ENCODE data around the gene PTPRN.

Gene PTPRN

DNA sequence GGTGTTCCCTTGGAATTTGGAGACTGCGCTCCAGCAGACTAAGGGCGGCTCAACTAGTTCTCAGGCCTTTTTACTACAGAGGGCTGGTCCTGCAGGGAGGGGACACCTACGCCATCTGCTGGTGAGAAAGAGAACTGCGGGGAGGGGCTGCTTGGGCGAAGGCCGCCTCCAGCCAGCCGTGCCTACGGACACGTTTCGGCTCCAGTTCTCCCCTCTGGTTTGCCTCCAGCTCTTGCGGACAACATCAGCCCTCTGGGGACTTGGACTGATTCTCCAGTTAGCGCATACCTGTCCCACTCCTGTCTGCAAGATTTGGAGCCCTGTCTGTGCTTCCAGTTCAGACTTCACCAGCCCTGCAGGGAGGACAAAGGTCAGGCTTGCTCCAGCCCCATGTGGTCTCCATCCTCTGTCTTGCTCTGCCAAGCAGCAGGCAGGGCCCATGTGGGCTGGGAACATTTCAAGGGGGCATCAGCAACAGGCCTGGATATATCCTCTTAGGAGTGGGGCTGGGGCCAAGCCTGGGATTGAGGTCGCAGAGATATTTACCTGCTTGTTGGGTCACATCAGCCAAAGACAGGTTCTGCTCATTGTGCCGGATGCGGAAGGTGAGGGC lies 10.3 kb downstream of the PTPRN start:
- TF ChIP-seq, protein P1, sequence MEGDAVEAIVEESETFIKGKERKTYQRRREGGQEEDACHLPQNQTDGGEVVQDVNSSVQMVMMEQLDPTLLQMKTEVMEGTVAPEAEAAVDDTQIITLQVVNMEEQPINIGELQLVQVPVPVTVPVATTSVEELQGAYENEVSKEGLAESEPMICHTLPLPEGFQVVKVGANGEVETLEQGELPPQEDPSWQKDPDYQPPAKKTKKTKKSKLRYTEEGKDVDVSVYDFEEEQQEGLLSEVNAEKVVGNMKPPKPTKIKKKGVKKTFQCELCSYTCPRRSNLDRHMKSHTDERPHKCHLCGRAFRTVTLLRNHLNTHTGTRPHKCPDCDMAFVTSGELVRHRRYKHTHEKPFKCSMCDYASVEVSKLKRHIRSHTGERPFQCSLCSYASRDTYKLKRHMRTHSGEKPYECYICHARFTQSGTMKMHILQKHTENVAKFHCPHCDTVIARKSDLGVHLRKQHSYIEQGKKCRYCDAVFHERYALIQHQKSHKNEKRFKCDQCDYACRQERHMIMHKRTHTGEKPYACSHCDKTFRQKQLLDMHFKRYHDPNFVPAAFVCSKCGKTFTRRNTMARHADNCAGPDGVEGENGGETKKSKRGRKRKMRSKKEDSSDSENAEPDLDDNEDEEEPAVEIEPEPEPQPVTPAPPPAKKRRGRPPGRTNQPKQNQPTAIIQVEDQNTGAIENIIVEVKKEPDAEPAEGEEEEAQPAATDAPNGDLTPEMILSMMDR (IDR thresholded peaks at IDR 0.05), result peak; percentile 97
- no peaks in the 10 kb centered on the region for H3K9me3 ChIP-seq
- H3K27ac ChIP-seq, result no peak overlapping the region
- H3K36me3 ChIP-seq, result no peaks in the 10 kb centered on the region
- H3K4me1 ChIP-seq (ENCODE audit: control insufficient read depth in 1 of 2, insufficient read depth in 1 of 2, low read depth in 1 of 2, low read length in 1 of 2), result peaks cover 11 to 16% of the 10 kb centered on the region in 2 experiments
- no peak overlapping the region for H3K4me3 ChIP-seq (ENCODE audit: low read depth in 1 of 2, low read length in 1 of 2)
- peaks cover 96% of the 10 kb centered on the region for H3K27me3 ChIP-seq

DNA sequence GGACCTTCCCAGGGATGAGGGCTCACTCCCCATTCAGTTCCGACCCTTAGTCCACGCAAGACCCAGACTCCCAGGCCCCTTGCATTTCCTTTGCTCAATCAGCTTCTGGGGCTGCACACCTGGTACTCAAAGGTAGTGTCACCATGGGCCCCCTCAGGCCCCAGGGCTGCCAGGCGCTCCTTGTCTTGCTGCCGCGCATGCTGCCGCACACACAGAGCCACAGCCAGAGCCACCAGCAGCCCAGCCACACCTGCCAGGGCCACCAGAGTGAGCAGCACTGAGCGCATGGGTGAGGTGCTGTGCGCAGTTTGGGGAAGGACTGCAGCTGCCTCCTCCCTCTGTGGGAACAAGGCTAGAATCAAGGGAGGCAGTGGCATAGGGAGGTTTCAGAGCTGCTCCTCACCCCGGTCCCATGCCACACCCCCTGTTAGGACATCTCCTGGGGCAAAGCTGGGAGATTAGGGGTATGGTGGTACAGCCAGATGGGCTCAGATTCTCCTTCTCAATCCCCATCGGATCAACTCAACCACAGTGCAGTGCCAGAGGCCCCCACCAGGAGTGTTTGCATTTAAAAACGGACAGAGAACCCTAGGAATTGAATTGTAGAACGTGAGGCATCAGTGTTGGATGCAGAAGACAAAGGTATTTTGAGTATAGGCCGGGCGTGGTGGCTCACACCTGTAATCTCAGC lies 11.3 kb downstream of the PTPRN start:
- TF ChIP-seq, protein P1 (IDR thresholded peaks at IDR 0.05), result no peak
- Histone ChIP-seq H3K27me3 (peaks cover 96% of the 10 kb centered on the region), H3K36me3 (no peaks in the 10 kb centered on the region), H3K4me3 (ENCODE audit: low read depth in 1 of 2, low read length in 1 of 2) (no peak overlapping the region), H3K4me1 (ENCODE audit: control insufficient read depth in 1 of 2, insufficient read depth in 1 of 2, low read depth in 1 of 2, low read length in 1 of 2) (peaks cover 11 to 16% of the 10 kb centered on the region in 2 experiments), H3K9me3 (no peaks in the 10 kb centered on the region), H3K27ac (no peak overlapping the region)

DNA sequence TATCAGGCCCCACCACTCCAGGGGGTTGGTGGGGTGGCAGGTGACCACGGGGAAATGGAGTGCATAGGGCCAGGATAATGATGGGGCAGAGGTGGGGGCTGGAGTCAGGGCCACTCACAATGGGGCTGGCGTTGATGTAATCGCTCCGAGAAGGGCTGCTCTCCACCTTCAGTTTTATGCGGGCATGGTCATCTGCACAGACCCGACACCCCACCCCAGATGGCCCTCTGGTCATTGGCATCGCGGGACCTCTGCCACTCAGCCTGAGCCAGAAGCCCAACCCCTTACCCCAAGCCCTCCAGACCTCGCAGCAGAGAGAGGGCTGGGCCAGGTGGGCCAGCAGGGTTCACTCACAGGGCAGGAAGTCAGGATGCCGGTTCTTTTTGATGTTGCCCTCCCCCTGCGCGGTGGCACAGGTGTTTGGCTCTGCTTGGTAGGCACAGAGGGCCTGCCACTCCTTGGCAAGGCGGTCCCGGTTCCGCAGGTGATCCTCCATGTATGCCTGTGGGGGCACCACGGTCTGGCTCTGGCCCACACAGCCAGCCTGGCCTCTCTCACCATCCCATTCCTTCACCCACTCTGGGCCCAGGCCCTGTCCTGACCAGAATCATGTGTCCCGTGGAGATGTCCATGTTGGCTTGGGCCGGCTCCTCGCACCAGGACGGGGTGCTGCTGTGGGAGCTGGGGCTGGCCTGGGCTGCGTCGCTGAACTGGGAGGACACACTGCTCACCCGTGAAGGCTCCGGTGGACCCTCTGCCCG lies 12.4 kb downstream of the PTPRN start:
- TF ChIP-seq, protein P1 (IDR thresholded peaks at IDR 0.05), result no peak
- peaks cover 11 to 16% of the 10 kb centered on the region in 2 experiments for H3K4me1 ChIP-seq (ENCODE audit: control insufficient read depth in 1 of 2, insufficient read depth in 1 of 2, low read depth in 1 of 2, low read length in 1 of 2)
- H3K27me3 ChIP-seq, result peaks cover 96% of the 10 kb centered on the region
- no peaks in the 10 kb centered on the region for H3K36me3 ChIP-seq
- no peak overlapping the region for H3K27ac ChIP-seq
- H3K4me3 ChIP-seq (ENCODE audit: low read depth in 1 of 2, low read length in 1 of 2), result no peak overlapping the region
- no peaks in the 10 kb centered on the region for H3K9me3 ChIP-seq

DNA sequence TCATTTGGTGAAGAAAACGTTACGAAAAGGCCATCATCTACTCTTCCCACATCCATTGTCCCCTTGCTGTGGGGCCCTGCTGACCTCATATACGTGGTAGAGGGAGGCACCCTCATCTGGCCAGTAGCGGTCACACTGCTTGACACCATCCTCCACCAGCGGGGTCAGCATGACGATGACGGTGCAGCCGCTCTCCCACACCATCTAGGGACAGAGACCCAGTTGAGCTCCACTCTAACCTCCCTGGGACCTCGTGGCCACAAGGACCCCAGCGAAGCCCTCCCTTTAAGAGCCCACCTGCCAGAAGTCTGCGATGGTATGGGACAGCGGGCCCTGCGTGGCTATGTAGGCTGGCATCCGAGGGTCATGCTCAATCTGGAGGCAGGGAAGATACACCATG lies 13.1 kb downstream of the PTPRN start:
- Histone ChIP-seq H3K4me1 (ENCODE audit: control insufficient read depth in 1 of 2, insufficient read depth in 1 of 2, low read depth in 1 of 2, low read length in 1 of 2) (peaks cover 11 to 16% of the 10 kb centered on the region in 2 experiments), H3K27ac (no peak overlapping the region), H3K27me3 (peaks cover 96% of the 10 kb centered on the region), H3K4me3 (ENCODE audit: low read depth in 1 of 2, low read length in 1 of 2) (no peak overlapping the region), H3K36me3 (no peaks in the 10 kb centered on the region), H3K9me3 (no peaks in the 10 kb centered on the region)
- TF ChIP-seq, protein P1 (IDR thresholded peaks at IDR 0.05), result no peak

DNA sequence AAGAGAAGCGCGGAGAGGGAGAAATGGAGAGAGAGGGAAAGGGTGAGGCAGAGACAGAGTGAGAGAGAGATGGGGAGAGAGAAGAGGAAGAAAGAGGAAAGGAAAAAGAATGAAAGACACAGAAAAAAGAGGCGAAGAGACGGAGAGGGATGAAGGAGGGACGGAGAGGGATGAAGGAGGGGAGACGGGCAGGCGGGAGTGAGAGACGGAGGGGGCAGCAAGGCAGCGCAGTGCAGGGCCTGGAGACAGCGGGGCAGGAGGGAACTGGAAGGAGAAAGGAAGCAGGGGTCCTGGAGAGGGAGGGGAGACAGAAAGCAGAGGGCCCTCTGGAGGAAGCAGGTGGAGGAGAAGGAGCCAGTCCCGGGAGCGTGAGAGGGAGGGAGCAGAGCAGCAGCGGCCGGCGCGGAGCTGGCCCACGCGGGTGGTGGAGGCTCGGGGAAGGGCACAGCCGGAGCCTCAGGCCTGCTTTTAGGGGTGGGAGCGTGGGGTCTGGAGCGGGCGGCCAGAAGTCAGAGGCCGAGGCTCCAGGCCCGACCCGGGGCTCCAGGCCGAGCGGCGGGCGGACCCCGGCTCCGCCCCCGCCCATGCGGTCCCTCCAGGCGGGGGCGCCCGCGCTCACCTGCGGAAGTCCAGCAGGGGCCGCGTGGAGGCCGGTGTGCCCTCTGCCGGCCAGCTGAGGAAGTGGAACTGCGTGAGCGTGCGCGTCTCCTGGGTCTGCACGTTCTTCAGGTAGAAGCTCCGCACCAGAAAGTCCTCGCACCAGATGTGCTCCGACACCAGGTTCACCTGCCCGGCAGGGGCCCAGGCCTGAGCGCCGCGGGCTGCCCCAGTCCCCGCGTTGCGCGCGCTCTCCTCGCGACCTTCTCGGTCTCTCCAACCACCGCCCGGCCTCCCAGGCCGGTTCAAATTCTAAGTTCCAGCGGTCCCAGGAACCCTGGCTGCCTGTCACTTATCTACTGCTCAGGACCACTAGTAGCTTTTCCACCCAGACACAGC lies 14.5 kb downstream of the PTPRN start:
- H3K27me3 ChIP-seq, result peaks cover 94% of the 10 kb centered on the region
- peaks cover 11 to 16% of the 10 kb centered on the region in 2 experiments for H3K4me1 ChIP-seq (ENCODE audit: control insufficient read depth in 1 of 2, insufficient read depth in 1 of 2, low read depth in 1 of 2, low read length in 1 of 2)
- H3K9me3 ChIP-seq, result no peaks in the 10 kb centered on the region
- peak overlapping the region; percentile 44 for H3K27ac ChIP-seq
- H3K4me3 ChIP-seq (ENCODE audit: low read depth in 1 of 2, low read length in 1 of 2), result peak overlapping the region; percentile 66 to 85
- TF ChIP-seq, protein P1 (IDR thresholded peaks at IDR 0.05), result peak; percentile 99
- no peaks in the 10 kb centered on the region for H3K36me3 ChIP-seq
